ENCODE data around the gene SCUBE1. TPM values are rescaled to one million over a fixed set of nuclear protein-coding genes. Genes with fewer than 3 reads are reported as not detected.

Gene SCUBE1
- total RNA-seq, 2 experiments from 2014 or later, result not detected

GRCh38 chr22:43171019-43171491, 172.1 kb downstream of the SCUBE1 start:
- Histone ChIP-seq H3K4me3 (ENCODE audit: low read depth, low read length, poor library complexity, severe bottlenecking) (no peak overlapping the region), H3K4me2 (ENCODE audit: low read length) (no peak overlapping the region), H4K20me1 (ENCODE audit: insufficient read depth, low read length) (no peaks in the 10 kb centered on the region), H3K4me1 (ENCODE audit: insufficient read depth, low read length, poor library complexity, severe bottlenecking) (no peaks in the 10 kb centered on the region), H3K79me2 (ENCODE audit: insufficient read depth, low read depth, low read length) (no peaks in the 10 kb centered on the region), H3K9me3 (ENCODE audit: low read length) (no peaks in the 10 kb centered on the region), H3K27ac (ENCODE audit: low read depth, low read length, poor library complexity, severe bottlenecking) (no peak overlapping the region), H2AFZ (ENCODE audit: low read length) (no peak overlapping the region), H3K9me2 (ENCODE audit: insufficient read depth, low read length) (no peaks in the 10 kb centered on the region), H3K36me3 (ENCODE audit: insufficient read depth, low read length) (peaks cover 83% of the 10 kb centered on the region)
- ChIA-PET CTCF (ENCODE audit: unreplicated experiment) (no interaction called here), POLR2A (interaction anchor here (0.6 kb wide), 1 partner anchor 68 kb away, joined by 3 read pairs; no protein-coding TSS in a partner anchor)
- intact Hi-C loops (cut with micrococcal nuclease; ENCODE audit: unreplicated experiment), result no loop called here
- DNase-seq (ENCODE audit: low spot score), result no peak
- TF ChIP-seq CTCF (conservative IDR thresholded peaks at IDR 0.05; ENCODE audit: low read length), result no peak
- no peak for TF ChIP-seq EZH2phosphoT487 (IDR thresholded peaks at IDR 0.05; ENCODE audit: borderline replicate concordance, low read depth, low read length)
- no TSS peak for BruUV-seq (replicated peaks)

DNA sequence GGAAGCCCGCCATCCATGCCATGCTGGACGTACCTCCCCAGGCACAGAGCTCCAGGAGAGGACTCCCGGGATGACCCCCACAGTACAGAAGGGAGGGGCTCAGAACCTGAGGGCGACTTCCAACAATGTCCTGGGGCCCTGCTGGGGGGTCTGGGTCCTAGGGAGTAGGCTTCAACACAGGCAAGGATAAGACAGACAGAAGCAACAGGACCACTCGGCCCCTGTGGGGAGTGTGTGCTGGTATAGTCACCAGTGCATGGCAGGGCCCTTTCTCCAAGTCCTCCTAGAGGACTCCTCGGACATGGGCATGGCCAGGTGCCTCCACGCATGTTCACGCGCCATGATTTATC, 173.1 kb downstream of the SCUBE1 start:
- no TSS peak for BruUV-seq (replicated peaks)
- ChIA-PET CTCF (ENCODE audit: unreplicated experiment) (no interaction called here), POLR2A (no interaction called here)
- intact Hi-C loops (cut with micrococcal nuclease; ENCODE audit: unreplicated experiment), result no loop called here
- no peak overlapping the region for H3K4me2 ChIP-seq (ENCODE audit: low read length)
- no peak for DNase-seq (ENCODE audit: low spot score)
- no peak overlapping the region for H2AFZ ChIP-seq (ENCODE audit: low read length)
- no peak for TF ChIP-seq EZH2phosphoT487 (IDR thresholded peaks at IDR 0.05; ENCODE audit: borderline replicate concordance, low read depth, low read length)
- no peak for TF ChIP-seq CTCF (conservative IDR thresholded peaks at IDR 0.05; ENCODE audit: low read length)
- H3K4me3 ChIP-seq (ENCODE audit: low read depth, low read length, poor library complexity, severe bottlenecking), result no peak overlapping the region
- no peaks in the 10 kb centered on the region for H3K79me2 ChIP-seq (ENCODE audit: insufficient read depth, low read depth, low read length)
- H4K20me1 ChIP-seq (ENCODE audit: insufficient read depth, low read length), result no peaks in the 10 kb centered on the region
- peaks cover 73% of the 10 kb centered on the region for H3K36me3 ChIP-seq (ENCODE audit: insufficient read depth, low read length)
- no peaks in the 10 kb centered on the region for H3K9me3 ChIP-seq (ENCODE audit: low read length)
- no peaks in the 10 kb centered on the region for H3K4me1 ChIP-seq (ENCODE audit: insufficient read depth, low read length, poor library complexity, severe bottlenecking)
- no peaks in the 10 kb centered on the region for H3K9me2 ChIP-seq (ENCODE audit: insufficient read depth, low read length)
- no peak overlapping the region for H3K27ac ChIP-seq (ENCODE audit: low read depth, low read length, poor library complexity, severe bottlenecking)

DNA sequence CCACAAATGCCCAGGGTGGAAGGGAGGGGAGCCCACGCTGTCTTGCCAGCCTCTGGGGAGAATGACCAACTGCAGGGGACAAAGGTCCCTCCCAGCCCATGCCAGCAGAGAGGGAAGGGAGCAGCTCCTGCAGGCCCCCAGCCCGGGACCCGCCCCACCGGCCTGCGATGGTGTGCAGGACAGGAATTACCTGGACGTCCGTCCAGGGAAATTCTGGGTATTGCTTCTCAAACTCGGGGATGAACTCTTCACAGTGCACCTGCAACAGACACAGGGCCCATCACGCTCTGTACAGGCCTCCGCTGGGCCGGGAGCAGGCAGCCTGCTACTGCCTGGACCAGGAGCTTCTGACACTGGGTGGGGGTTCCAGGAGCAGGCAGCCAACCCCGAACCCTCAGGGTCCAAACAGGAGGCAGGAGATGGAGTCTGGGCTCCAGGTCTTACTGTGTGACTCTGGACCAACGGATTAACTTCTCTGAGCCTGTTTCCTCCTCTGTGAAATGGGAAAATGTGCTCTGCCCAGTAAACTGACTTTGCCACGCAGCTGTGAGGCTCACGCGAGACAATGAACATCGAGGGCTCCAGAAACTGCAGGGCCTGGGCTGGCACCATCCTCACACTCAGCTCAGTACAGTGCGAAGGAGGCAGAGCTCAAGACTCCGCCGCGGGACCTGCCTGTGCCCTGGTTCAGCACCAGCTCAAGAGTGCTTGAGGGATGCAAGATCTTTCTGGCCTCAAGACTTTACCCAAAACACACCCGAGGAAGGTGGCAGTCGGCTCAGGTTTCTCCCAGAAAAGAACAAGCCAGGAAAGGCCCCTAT, 173.7 kb downstream of the SCUBE1 start:
- TF ChIP-seq CTCF (conservative IDR thresholded peaks at IDR 0.05; ENCODE audit: low read length) (no peak), EZH2phosphoT487 (IDR thresholded peaks at IDR 0.05; ENCODE audit: borderline replicate concordance, low read depth, low read length) (no peak)
- no peaks in the 10 kb centered on the region for H4K20me1 ChIP-seq (ENCODE audit: insufficient read depth, low read length)
- intact Hi-C loops (cut with micrococcal nuclease; ENCODE audit: unreplicated experiment), result no loop called here
- no peak overlapping the region for H3K4me3 ChIP-seq (ENCODE audit: low read depth, low read length, poor library complexity, severe bottlenecking)
- peaks cover 68% of the 10 kb centered on the region for H3K36me3 ChIP-seq (ENCODE audit: insufficient read depth, low read length)
- no peaks in the 10 kb centered on the region for H3K9me3 ChIP-seq (ENCODE audit: low read length)
- CTCF ChIA-PET (ENCODE audit: unreplicated experiment), result no interaction called here
- no peaks in the 10 kb centered on the region for H3K4me1 ChIP-seq (ENCODE audit: insufficient read depth, low read length, poor library complexity, severe bottlenecking)
- POLR2A ChIA-PET, result no interaction called here
- BruUV-seq (replicated peaks), result no TSS peak
- no peak overlapping the region for H3K27ac ChIP-seq (ENCODE audit: low read depth, low read length, poor library complexity, severe bottlenecking)
- no peak for DNase-seq (ENCODE audit: low spot score)
- no peaks in the 10 kb centered on the region for H3K9me2 ChIP-seq (ENCODE audit: insufficient read depth, low read length)
- H3K79me2 ChIP-seq (ENCODE audit: insufficient read depth, low read depth, low read length), result no peaks in the 10 kb centered on the region
- no peak overlapping the region for H3K4me2 ChIP-seq (ENCODE audit: low read length)
- H2AFZ ChIP-seq (ENCODE audit: low read length), result no peak overlapping the region
